ENCODE data around the gene SMIM41.
A peak's percentile ranks its signal among the peaks of the same experiment; 100 is the strongest.

DNA sequence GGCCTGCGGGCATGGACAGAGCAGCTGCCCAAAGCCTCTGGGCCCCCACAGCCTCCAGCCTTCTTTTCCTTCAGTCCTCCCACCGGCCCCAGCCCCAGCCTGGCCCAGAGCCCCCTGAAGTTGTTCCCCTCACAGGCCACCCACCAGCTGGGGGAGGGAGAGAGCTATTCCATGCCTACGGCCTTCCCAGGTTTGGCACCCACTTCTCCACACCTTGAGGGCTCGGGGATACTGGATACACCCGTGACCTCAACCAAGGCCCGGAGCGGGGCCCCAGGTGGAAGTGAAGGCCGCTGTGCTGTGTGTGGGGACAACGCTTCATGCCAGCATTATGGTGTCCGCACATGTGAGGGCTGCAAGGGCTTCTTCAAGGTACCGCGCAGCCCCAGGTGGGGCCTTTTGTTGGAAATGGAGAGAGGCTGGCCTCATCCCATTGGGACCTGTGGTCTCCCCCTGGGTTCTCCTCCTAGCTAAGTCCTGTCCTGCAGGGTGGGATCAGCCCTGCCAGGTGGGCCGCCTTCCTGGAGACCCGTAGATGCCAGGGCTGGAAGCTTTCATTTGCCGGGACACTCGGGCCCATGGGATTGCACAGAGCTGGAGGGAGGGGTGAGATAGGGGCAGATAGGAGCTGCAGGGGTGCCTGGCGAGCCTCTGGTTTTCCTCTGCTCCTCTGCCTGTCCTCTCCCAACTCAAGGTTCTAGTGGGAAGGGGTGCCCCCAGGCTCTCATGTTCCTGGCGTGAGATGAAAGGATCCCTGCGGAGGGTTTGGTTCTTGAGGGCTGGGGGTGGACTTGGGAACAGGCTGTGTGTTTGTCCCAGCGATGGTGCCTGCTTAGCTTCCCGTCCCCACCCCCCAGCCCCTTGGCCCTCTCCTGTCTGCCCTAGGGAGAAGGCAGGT is 24.4 kb upstream of the SMIM41 start:
- TF ChIP-seq, protein P1, sequence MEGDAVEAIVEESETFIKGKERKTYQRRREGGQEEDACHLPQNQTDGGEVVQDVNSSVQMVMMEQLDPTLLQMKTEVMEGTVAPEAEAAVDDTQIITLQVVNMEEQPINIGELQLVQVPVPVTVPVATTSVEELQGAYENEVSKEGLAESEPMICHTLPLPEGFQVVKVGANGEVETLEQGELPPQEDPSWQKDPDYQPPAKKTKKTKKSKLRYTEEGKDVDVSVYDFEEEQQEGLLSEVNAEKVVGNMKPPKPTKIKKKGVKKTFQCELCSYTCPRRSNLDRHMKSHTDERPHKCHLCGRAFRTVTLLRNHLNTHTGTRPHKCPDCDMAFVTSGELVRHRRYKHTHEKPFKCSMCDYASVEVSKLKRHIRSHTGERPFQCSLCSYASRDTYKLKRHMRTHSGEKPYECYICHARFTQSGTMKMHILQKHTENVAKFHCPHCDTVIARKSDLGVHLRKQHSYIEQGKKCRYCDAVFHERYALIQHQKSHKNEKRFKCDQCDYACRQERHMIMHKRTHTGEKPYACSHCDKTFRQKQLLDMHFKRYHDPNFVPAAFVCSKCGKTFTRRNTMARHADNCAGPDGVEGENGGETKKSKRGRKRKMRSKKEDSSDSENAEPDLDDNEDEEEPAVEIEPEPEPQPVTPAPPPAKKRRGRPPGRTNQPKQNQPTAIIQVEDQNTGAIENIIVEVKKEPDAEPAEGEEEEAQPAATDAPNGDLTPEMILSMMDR (IDR thresholded peaks at IDR 0.05): no peak
- TF ChIP-seq POLR2A (IDR thresholded peaks at IDR 0.05) (no peak), EP300 (IDR thresholded peaks at IDR 0.05; ENCODE audit: low read depth) (no peak), POLR2AphosphoS5 (IDR thresholded peaks at IDR 0.05) (peak in 2 of 3 donors; percentile 11 to 75)
